BLaER1 (cell line): ENCODE measurements around the gene TDRD7.
"Not testable (repeated sequence)": the region's sequence is repeated elsewhere in the genome, so short reads cannot be mapped to it uniquely, and the experiment has no call there.

Source experiments
- H3K27ac ChIP-seq: shearing (Covaris generic); formaldehyde crosslinking; 2 replicates; pipeline ENCODE4 v1.8.1; 2022
- H3K27me3 ChIP-seq: shearing (Covaris generic); formaldehyde crosslinking; 2 replicates; pipeline ENCODE4 v1.8.1; 2022
- H3K36me3 ChIP-seq: shearing (Covaris generic); formaldehyde crosslinking; 2 replicates; pipeline ENCODE4 v1.8.1; 2022
- H3K4me1 ChIP-seq: shearing (Covaris generic); formaldehyde crosslinking; 2 replicates; pipeline ENCODE4 v1.8.1; 2022
- H3K4me2 ChIP-seq: shearing (Covaris generic); formaldehyde crosslinking; 2 replicates; pipeline ENCODE4 v1.8.1; 2022
- H3K4me3 ChIP-seq: shearing (Covaris generic); formaldehyde crosslinking; 2 replicates; pipeline ENCODE4 v1.8.1; 2022
- H3K9ac ChIP-seq: shearing (Covaris generic); formaldehyde crosslinking; 2 replicates; pipeline ENCODE4 v1.8.1; 2022
- H3K9me3 ChIP-seq: shearing (Covaris generic); formaldehyde crosslinking; 2 replicates; pipeline ENCODE4 v1.8.1; 2022
- H4K20me1 ChIP-seq: shearing (Covaris generic); formaldehyde crosslinking; 2 replicates; pipeline ENCODE4 v1.8.1; 2022
- Cebpa-rat ChIP-seq: shearing (Covaris generic); IDR thresholded peaks from 2 replicates; pipeline ENCODE4 v1.8.1; 2022

The TDRD7 gene

GRCh38 chr9:97438666-97439065 is 26.8 kb downstream of the TDRD7 start:
- no peak for TF ChIP-seq Cebpa-rat
- Histone ChIP-seq H3K27me3 (no peaks in the 10 kb centered on the region), H3K4me2 (no peak overlapping the region), H4K20me1 (no peaks in the 10 kb centered on the region), H3K9me3 (no peaks in the 10 kb centered on the region), H3K4me1 (no peaks in the 10 kb centered on the region), H3K36me3 (peaks cover 17% of the 10 kb centered on the region), H3K27ac (no peak overlapping the region), H3K4me3 (no peak overlapping the region), H3K9ac (no peak overlapping the region)

- no peak overlapping the region for H3K4me3 ChIP-seq
- no peaks in the 10 kb centered on the region for H3K9me3 ChIP-seq
- H3K4me1 ChIP-seq, result no peaks in the 10 kb centered on the region
- TF ChIP-seq Cebpa-rat, result no peak
- H4K20me1 ChIP-seq, result no peaks in the 10 kb centered on the region
- H3K27ac ChIP-seq, result no peak overlapping the region
- peaks cover 15% of the 10 kb centered on the region for H3K36me3 ChIP-seq
- H3K9ac ChIP-seq, result no peak overlapping the region
- H3K27me3 ChIP-seq, result no peaks in the 10 kb centered on the region
- no peak overlapping the region for H3K4me2 ChIP-seq
Measured at GRCh38 chr9:97440160-97440559, 28.3 kb downstream of the TDRD7 start.

- no peak for TF ChIP-seq Cebpa-rat
- H3K4me2 ChIP-seq, result no peak overlapping the region
- H3K27ac ChIP-seq, result no peak overlapping the region
- no peak overlapping the region for H3K4me3 ChIP-seq
- no peaks in the 10 kb centered on the region for H4K20me1 ChIP-seq
- H3K27me3 ChIP-seq, result no peaks in the 10 kb centered on the region
- no peak overlapping the region for H3K9ac ChIP-seq
- H3K36me3 ChIP-seq, result peaks cover 17% of the 10 kb centered on the region
- H3K4me1 ChIP-seq, result no peaks in the 10 kb centered on the region
- H3K9me3 ChIP-seq, result no peaks in the 10 kb centered on the region
Measured at GRCh38 chr9:97441729-97442128, 29.8 kb downstream of the TDRD7 start.

- Histone ChIP-seq H3K27ac (no peak overlapping the region), H3K4me2 (no peak overlapping the region), H3K27me3 (no peaks in the 10 kb centered on the region), H3K9me3 (no peaks in the 10 kb centered on the region), H3K4me3 (no peak overlapping the region), H3K36me3 (0 out of 2 replicates have a peak, but pooled peaks cover 8% of the 10 kb centered on the region), H3K9ac (no peak overlapping the region), H4K20me1 (no peaks in the 10 kb centered on the region), H3K4me1 (no peaks in the 10 kb centered on the region)
- no peak for TF ChIP-seq Cebpa-rat
Measured at GRCh38 chr9:97445119-97445701, 33.3 kb downstream of the TDRD7 start.

GRCh38 chr9:97447001-97447400 is 35.1 kb downstream of the TDRD7 start:
- no peaks in the 10 kb centered on the region for H3K27me3 ChIP-seq
- no peaks in the 10 kb centered on the region for H4K20me1 ChIP-seq
- H3K9ac ChIP-seq, result no peak overlapping the region
- no peaks in the 10 kb centered on the region for H3K9me3 ChIP-seq
- 0 out of 2 replicates have a peak, but pooled peaks cover 5% of the 10 kb centered on the region for H3K36me3 ChIP-seq
- TF ChIP-seq Cebpa-rat, result no peak
- no peaks in the 10 kb centered on the region for H3K4me1 ChIP-seq
- no peak overlapping the region for H3K4me2 ChIP-seq
- H3K27ac ChIP-seq, result no peak overlapping the region
- H3K4me3 ChIP-seq, result no peak overlapping the region

GRCh38 chr9:97453573-97453972 is 41.7 kb downstream of the TDRD7 start:
- H3K4me3 ChIP-seq, H3K4me2 ChIP-seq, H3K27me3 ChIP-seq, H3K27ac ChIP-seq, H3K9me3 ChIP-seq, H3K9ac ChIP-seq, H4K20me1 ChIP-seq, H3K36me3 ChIP-seq, H3K4me1 ChIP-seq: not testable (repeated sequence)

- not testable (repeated sequence) for H3K9ac ChIP-seq, H3K4me2 ChIP-seq, H3K4me3 ChIP-seq, H3K4me1 ChIP-seq, H3K36me3 ChIP-seq, H3K27me3 ChIP-seq, H4K20me1 ChIP-seq, H3K9me3 ChIP-seq, H3K27ac ChIP-seq
Measured at GRCh38 chr9:97456841-97457240, 44.9 kb downstream of the TDRD7 start.

- no peak overlapping the region for H3K9ac ChIP-seq
- H3K4me3 ChIP-seq, result no peak overlapping the region
- TF ChIP-seq Cebpa-rat, result no peak
- H3K4me1 ChIP-seq, result no peaks in the 10 kb centered on the region
- no peaks in the 10 kb centered on the region for H3K27me3 ChIP-seq
- no peaks in the 10 kb centered on the region for H4K20me1 ChIP-seq
- H3K9me3 ChIP-seq, result 0 out of 2 replicates have a peak, but pooled peaks cover 6% of the 10 kb centered on the region
- no peak overlapping the region for H3K4me2 ChIP-seq
- H3K27ac ChIP-seq, result no peak overlapping the region
- H3K36me3 ChIP-seq, result peaks cover 4% of the 10 kb centered on the region; the same call in 1 of the 2 replicates
Measured at GRCh38 chr9:97459326-97459725, 47.4 kb downstream of the TDRD7 start.

- H3K36me3 ChIP-seq, result peaks cover 8% of the 10 kb centered on the region; the same call in 1 of the 2 replicates
- no peak overlapping the region for H3K27ac ChIP-seq
- no peak overlapping the region for H3K9ac ChIP-seq
- no peak overlapping the region for H3K4me3 ChIP-seq
- no peak overlapping the region for H3K4me2 ChIP-seq
- H3K27me3 ChIP-seq, result no peaks in the 10 kb centered on the region
- H4K20me1 ChIP-seq, result no peaks in the 10 kb centered on the region
- H3K9me3 ChIP-seq, result no peaks in the 10 kb centered on the region
- no peaks in the 10 kb centered on the region for H3K4me1 ChIP-seq
- TF ChIP-seq Cebpa-rat, result no peak
Measured at GRCh38 chr9:97462159-97462558, 50.3 kb downstream of the TDRD7 start.

- no peaks in the 10 kb centered on the region for H3K4me1 ChIP-seq
- no peaks in the 10 kb centered on the region for H3K27me3 ChIP-seq
- no peaks in the 10 kb centered on the region for H4K20me1 ChIP-seq
- no peak overlapping the region for H3K27ac ChIP-seq
- H3K9me3 ChIP-seq, result no peaks in the 10 kb centered on the region
- TF ChIP-seq Cebpa-rat, result no peak
- no peak overlapping the region for H3K9ac ChIP-seq
- H3K4me2 ChIP-seq, result no peak overlapping the region
- H3K36me3 ChIP-seq, result peaks cover 8% of the 10 kb centered on the region; the same call in 1 of the 2 replicates
- no peak overlapping the region for H3K4me3 ChIP-seq
Measured at GRCh38 chr9:97462914-97463313, 51.0 kb downstream of the TDRD7 start.
